ENCODE data around the gene NQO2. TPM values are rescaled to one million over a fixed set of nuclear protein-coding genes. Genes with fewer than 3 reads are reported as not detected.
A peak's percentile ranks its signal among the peaks of the same experiment; 100 is the strongest.
"Not testable (repeated sequence)": the region's sequence is repeated elsewhere in the genome, so short reads cannot be mapped to it uniquely, and the experiment has no call there.

The NQO2 gene
- polyA plus RNA-seq, 1 donor, result 16.4 TPM

- no peak for DNase-seq
These were observed 29.5 kb upstream of the NQO2 start for GRCh38 chr6:2970034-2970685.

- DNase-seq, result peak; percentile 70
These were observed 28.8 kb upstream of the NQO2 start for GRCh38 chr6:2970753-2971419.

- DNase-seq, result peak; percentile 81
These were observed 28.1 kb upstream of the NQO2 start, which contains the start of gene SERPINB6 for GRCh38 chr6:2971420-2972218. Gene SERPINB6, minus strand, starts transcription at chr6:2971567. Its CDS starts 12,235 bp downstream, at chr6:2959332.

- DNase-seq, result not testable (repeated sequence)
These were observed 27.5 kb upstream of the NQO2 start for GRCh38 chr6:2972219-2972487.

- DNase-seq, result not testable (repeated sequence)
These were observed 27.0 kb upstream of the NQO2 start for GRCh38 chr6:2972685-2973084.

GRCh38 chr6:2973180-2973579, 26.5 kb upstream of the NQO2 start:
- DNase-seq, result not testable (repeated sequence)

- no peak for DNase-seq
These were observed 26.0 kb upstream of the NQO2 start for GRCh38 chr6:2973676-2974075.

- DNase-seq, result no peak
These were observed 23.6 kb upstream of the NQO2 start for GRCh38 chr6:2976060-2976459.

- no peak for DNase-seq
These were observed 23.1 kb upstream of the NQO2 start for GRCh38 chr6:2976571-2977085.

GRCh38 chr6:2977290-2977689, 22.4 kb upstream of the NQO2 start:
- DNase-seq, result no peak

- DNase-seq, result no peak
These were observed 21.7 kb upstream of the NQO2 start for GRCh38 chr6:2977799-2978590.

- DNase-seq, result no peak
These were observed 20.8 kb upstream of the NQO2 start for GRCh38 chr6:2978923-2979322.

GRCh38 chr6:2979819-2980464, 19.8 kb upstream of the NQO2 start:
- DNase-seq, result no peak

- DNase-seq, result no peak
These were observed 19.2 kb upstream of the NQO2 start for GRCh38 chr6:2980465-2980855.

GRCh38 chr6:2982426-2983117, 17.1 kb upstream of the NQO2 start:
- DNase-seq, result no peak

GRCh38 chr6:2984738-2985406, 14.8 kb upstream of the NQO2 start:
- no peak for DNase-seq

GRCh38 chr6:2986722-2987221, 12.9 kb upstream of the NQO2 start:
- peak; percentile 86 for DNase-seq

- no peak for DNase-seq
These were observed 11.6 kb upstream of the NQO2 start for GRCh38 chr6:2988094-2988425.

- peak; percentile 92 for DNase-seq
These were observed 11.0 kb upstream of the NQO2 start for GRCh38 chr6:2988426-2989331.

Measured in hindlimb muscle (tissue), 1 donor.